K562 (cell line): ENCODE measurements around the gene C17orf50. TPM values are rescaled to one million over a fixed set of nuclear protein-coding genes. Genes with fewer than 3 reads are reported as not detected.

Experiments
- BCOR ChIP-seq: fragments of 450-650 bp; IDR thresholded peaks from 2 replicates; pipeline ENCODE4 v1.6.1; 2016
- C11orf30 ChIP-seq: fragments of 450-650 bp; IDR thresholded peaks from 2 replicates; pipeline ENCODE4 v1.6.1; 2016; ENCODE audit warnings: low read depth, mild to moderate bottlenecking
- ELK1 ChIP-seq: sonication (generic); formaldehyde crosslinking; IDR thresholded peaks from 2 replicates; pipeline ENCODE4 v1.8.1; 2022; ENCODE audit warnings: missing genetic modification reagents
- HIVEP1 ChIP-seq: fragments of 250-450 bp; sonication (Bioruptor Pico); IDR thresholded peaks from 2 replicates; pipeline ENCODE4 v1.4.0; 2020; ENCODE audit warnings: mild to moderate bottlenecking
- HMBOX1 ChIP-seq: sonication (generic); IDR thresholded peaks from 2 replicates; pipeline ENCODE4 v1.6.1; 2016
- KDM1A ChIP-seq, 2 experiments: fragments of 450-650 bp; IDR thresholded peaks; 2 replicates each; pipeline ENCODE4 v1.6.1; 2016; ENCODE audit warnings: mild to moderate bottlenecking in 2 of 2
- NUFIP1 ChIP-seq: fragments of 450-650 bp; IDR thresholded peaks from 2 replicates; pipeline ENCODE4 v1.6.1; 2018; ENCODE audit not compliant: partially characterized antibody
- RB1 ChIP-seq: fragments of 450-650 bp; IDR thresholded peaks from 2 replicates; pipeline ENCODE4 v1.6.1; 2017; ENCODE audit warnings: low read depth, mild to moderate bottlenecking
- SIN3A ChIP-seq, 2 experiments: fragments of 150-350 bp in 1 of 2; IDR thresholded peaks; 2 replicates each; pipeline ENCODE4 v1.6.1; 2011 to 2016; ENCODE audit warnings: borderline replicate concordance in 2 of 2, low read depth in 2 of 2, low read length in 2 of 2, mild to moderate bottlenecking in 2 of 2, moderate library complexity in 2 of 2; ENCODE audit not compliant: control insufficient read depth in 1 of 2
- SNRNP70 ChIP-seq: fragments of 200-400 bp; formaldehyde crosslinking; optimal IDR thresholded peaks from 2 replicates; pipeline ENCODE3; 2017; ENCODE audit warnings: low read depth, low read length
- XRCC4 ChIP-seq: IDR thresholded peaks from one replicate; pipeline ENCODE4 v1.6.1; 2011; ENCODE audit not compliant: insufficient read depth, insufficient read length; ENCODE audit errors: extremely low read depth
- ZNF133 ChIP-seq: fragments of 250-450 bp; sonication (Bioruptor Pico); IDR thresholded peaks from 2 replicates; pipeline ENCODE4 v1.4.0; 2020; ENCODE audit warnings: mild to moderate bottlenecking
- ZNF280B ChIP-seq: fragments of 250-450 bp; sonication (Bioruptor Pico); IDR thresholded peaks from 2 replicates; pipeline ENCODE4 v1.5.1; 2021; ENCODE audit warnings: mild to moderate bottlenecking
- ZNF318 ChIP-seq, 2 experiments: fragments of 450-650 bp; IDR thresholded peaks; 2 replicates each; pipeline ENCODE4 v1.6.1; 2016; ENCODE audit warnings: mild to moderate bottlenecking in 2 of 2, borderline replicate concordance in 1 of 2, low read depth in 1 of 2, moderate library complexity in 1 of 2
- ZNF511 ChIP-seq: sonication (generic); formaldehyde crosslinking; IDR thresholded peaks from 2 replicates; pipeline ENCODE4 v1.8.0; 2022; ENCODE audit warnings: mild to moderate bottlenecking, missing genetic modification reagents
- polyA plus RNA-seq, 8 experiments: library from polyadenylated mRNA; depleted of rRNA in 4 of 8; stranded (reverse) in 5 of 8; unstranded in 3 of 8; fragments of >200 nt; fragmentation: Nextera tagmentation in 2 of 8; fragmentation: Illumina TruSeq in 1 of 8; extraction: Ambion mirVana in 2 of 8; extraction: Trizol in 1 of 8; gene quantifications; 2 replicates each; pipeline versions ENCODE4 v1.2.1 to v1.2.3, GENCODE V29; 2011 to 2014; ENCODE audit warnings: inconsistent platforms in 1 of 8, missing spikeins in 1 of 8
- total RNA-seq, 7 experiments: library from RNA; depleted of rRNA in 6 of 7; stranded (reverse); fragments of >200 nt in 6 of 7; fragmentation: Illumina TruSeq in 2 of 7; extraction: Trizol in 2 of 7; gene quantifications; 2 replicates each; pipeline versions ENCODE4 v1.2.1 to v1.2.3, GENCODE V29; 2011 to 2021; ENCODE audit warnings: low replicate concordance in 1 of 7

C17orf50 gene
- total and polyA plus RNA-seq, 9 of the 15 experiments (the other 6 are each of a cell fraction or from before 2014, with no cell fraction given) = not detected

- 0 out of 4 replicates have a peak, but pooled peaks of 1 of the 2 experiments have one; percentile 46 for TF ChIP-seq ZNF318 (IDR thresholded peaks at IDR 0.05; ENCODE audit: borderline replicate concordance in 1 of 2, low read depth in 1 of 2)
- no peak for TF ChIP-seq SIN3A (IDR thresholded peaks at IDR 0.05; ENCODE audit: borderline replicate concordance in 2 of 2, control insufficient read depth in 1 of 2, low read depth in 2 of 2, low read length in 2 of 2)
- 0 out of 4 replicates have a peak, but pooled peaks of 1 of the 2 experiments have one; percentile 13 for TF ChIP-seq KDM1A (IDR thresholded peaks at IDR 0.05)
- TF ChIP-seq ZNF280B (CRISPR knock-in tag) = no peak
- no peak for TF ChIP-seq ELK1 (CRISPR knock-in tag)
- TF ChIP-seq BCOR = peak; percentile 26; the same call in 1 of the 2 replicates
- TF ChIP-seq C11orf30 = peak; percentile 32; the same call in 1 of the 2 replicates
- TF ChIP-seq HMBOX1 = peak; percentile 31; the same call in 1 of the 2 replicates
- no peak for TF ChIP-seq RB1
- TF ChIP-seq HIVEP1 (CRISPR knock-in tag) = 0 out of 2 replicates have a peak, but pooled peaks have one; percentile 29
- TF ChIP-seq ZNF511 = no peak
- no peak for TF ChIP-seq ZNF133 (CRISPR knock-in tag)
- no peak for TF ChIP-seq SNRNP70
- TF ChIP-seq XRCC4 = no peak
- no peak for TF ChIP-seq NUFIP1
Measured at GRCh38 chr17:35808240-35808961, 47.7 kb downstream of the C17orf50 start (continued).
